ENCODE results near the gene CR1. TPM values are rescaled to one million over a fixed set of nuclear protein-coding genes. Genes with fewer than 3 reads are reported as not detected.
"Not testable (repeated sequence)": the region's sequence is repeated elsewhere in the genome, so short reads cannot be mapped to it uniquely, and the experiment has no call there.

The CR1 gene
- total RNA-seq, 1 experiment from 2014 or later, result not detected

GRCh38 chr1:207634293-207634692, 138.3 kb downstream of the CR1 start:
- BruUV-seq (replicated peaks); POLR2A ChIA-PET; H3K4me3 ChIP-seq (ENCODE audit: low read depth in 2 of 2, low read length in 2 of 2); H3K4me1 ChIP-seq (ENCODE audit: control insufficient read depth, insufficient read depth, low read length); H3K36me3 ChIP-seq (ENCODE audit: control insufficient read depth, insufficient read depth, low read length); ATAC-seq; in situ Hi-C loops (cut with HindIII; ENCODE audit: low pct_unique_long_range_greater_than_20kb, low sequenced_read_pairs); CTCF ChIA-PET; H3K27ac ChIP-seq (ENCODE audit: low read length); H3K9me3 ChIP-seq (ENCODE audit: control insufficient read depth, insufficient read depth, low read depth, low read length); intact Hi-C loops (cut with micrococcal nuclease; ENCODE audit: unreplicated experiment); DNase-seq (ENCODE audit: low read depth, low spot score); H3K27me3 ChIP-seq (ENCODE audit: control insufficient read depth, insufficient read depth, low read length): not testable (repeated sequence)

GRCh38 chr1:207635569-207636186, 139.7 kb downstream of the CR1 start:
- H3K4me3 ChIP-seq (ENCODE audit: low read depth in 2 of 2, low read length in 2 of 2); H3K27me3 ChIP-seq (ENCODE audit: control insufficient read depth, insufficient read depth, low read length); H3K4me1 ChIP-seq (ENCODE audit: control insufficient read depth, insufficient read depth, low read length); H3K36me3 ChIP-seq (ENCODE audit: control insufficient read depth, insufficient read depth, low read length); BruUV-seq (replicated peaks); H3K9me3 ChIP-seq (ENCODE audit: control insufficient read depth, insufficient read depth, low read depth, low read length); POLR2A ChIA-PET; DNase-seq (ENCODE audit: low read depth, low spot score); in situ Hi-C loops (cut with HindIII; ENCODE audit: low pct_unique_long_range_greater_than_20kb, low sequenced_read_pairs); H3K27ac ChIP-seq (ENCODE audit: low read length); CTCF ChIA-PET; intact Hi-C loops (cut with micrococcal nuclease; ENCODE audit: unreplicated experiment); ATAC-seq: not testable (repeated sequence)

- CTCF ChIA-PET, result not testable (repeated sequence)
- peaks cover 13% of the 10 kb centered on the region for H3K27me3 ChIP-seq (ENCODE audit: control insufficient read depth, insufficient read depth, low read length)
Observed at GRCh38 chr1:207638487-207639145, 142.7 kb downstream of the CR1 start.

GRCh38 chr1:207639362-207639761, 143.4 kb downstream of the CR1 start:
- ATAC-seq; H3K4me3 ChIP-seq (ENCODE audit: low read depth in 2 of 2, low read length in 2 of 2); BruUV-seq (replicated peaks); H3K4me1 ChIP-seq (ENCODE audit: control insufficient read depth, insufficient read depth, low read length); H3K27ac ChIP-seq (ENCODE audit: low read length); DNase-seq (ENCODE audit: low read depth, low spot score); H3K36me3 ChIP-seq (ENCODE audit: control insufficient read depth, insufficient read depth, low read length); POLR2A ChIA-PET; intact Hi-C loops (cut with micrococcal nuclease; ENCODE audit: unreplicated experiment); H3K9me3 ChIP-seq (ENCODE audit: control insufficient read depth, insufficient read depth, low read depth, low read length); CTCF ChIA-PET; in situ Hi-C loops (cut with HindIII; ENCODE audit: low pct_unique_long_range_greater_than_20kb, low sequenced_read_pairs): not testable (repeated sequence)
- peaks cover 13% of the 10 kb centered on the region for H3K27me3 ChIP-seq (ENCODE audit: control insufficient read depth, insufficient read depth, low read length)

More at GRCh38 chr1:207638487-207639145, 142.7 kb downstream of the CR1 start:
- BruUV-seq (replicated peaks); in situ Hi-C loops (cut with HindIII; ENCODE audit: low pct_unique_long_range_greater_than_20kb, low sequenced_read_pairs); DNase-seq (ENCODE audit: low read depth, low spot score); ATAC-seq; intact Hi-C loops (cut with micrococcal nuclease; ENCODE audit: unreplicated experiment); POLR2A ChIA-PET; H3K27ac ChIP-seq (ENCODE audit: low read length); H3K9me3 ChIP-seq (ENCODE audit: control insufficient read depth, insufficient read depth, low read depth, low read length); H3K36me3 ChIP-seq (ENCODE audit: control insufficient read depth, insufficient read depth, low read length); H3K4me1 ChIP-seq (ENCODE audit: control insufficient read depth, insufficient read depth, low read length); H3K4me3 ChIP-seq (ENCODE audit: low read depth in 2 of 2, low read length in 2 of 2): not testable (repeated sequence)

GRCh38 chr1:207644166-207644851, 148.4 kb downstream of the CR1 start:
- no peaks in the 10 kb centered on the region for H3K9me3 ChIP-seq (ENCODE audit: control insufficient read depth, insufficient read depth, low read depth, low read length)
- ChIA-PET POLR2A (no interaction called here), CTCF (no interaction called here)
- H3K27ac ChIP-seq (ENCODE audit: low read length), result no peak overlapping the region
- intact Hi-C loops (cut with micrococcal nuclease; ENCODE audit: unreplicated experiment) (no loop called here), in situ Hi-C loops (cut with HindIII; ENCODE audit: low pct_unique_long_range_greater_than_20kb, low sequenced_read_pairs) (no loop called here)
- H3K36me3 ChIP-seq (ENCODE audit: control insufficient read depth, insufficient read depth, low read length), result no peaks in the 10 kb centered on the region
- no peaks in the 10 kb centered on the region for H3K4me1 ChIP-seq (ENCODE audit: control insufficient read depth, insufficient read depth, low read length)
- no peak for TF ChIP-seq CTCF (IDR thresholded peaks at IDR 0.05)
- TF ChIP-seq POLR2AphosphoS5 (IDR thresholded peaks at IDR 0.05; ENCODE audit: low read depth, low read length), result no peak
- TF ChIP-seq REST (IDR thresholded peaks at IDR 0.05; ENCODE audit: insufficient read depth in 1 of 2, low read depth in 2 of 2, low read length in 1 of 2), result no peak
- TF ChIP-seq TCF7L2 (IDR thresholded peaks at IDR 0.05; ENCODE audit: low read depth, low read length), result no peak
- no peak for TF ChIP-seq SIN3A (IDR thresholded peaks at IDR 0.05; ENCODE audit: borderline replicate concordance, insufficient read depth, low read depth, low read length)
- peaks cover 16% of the 10 kb centered on the region for H3K27me3 ChIP-seq (ENCODE audit: control insufficient read depth, insufficient read depth, low read length)
- no peak for DNase-seq (ENCODE audit: low read depth, low spot score)
- H3K4me3 ChIP-seq (ENCODE audit: low read depth in 2 of 2, low read length in 2 of 2), result peak overlapping the region; percentile 56 to 68
- ATAC-seq, result no peak; the same call in 1 of the 2 replicates
- BruUV-seq (replicated peaks), result no TSS peak
